H1 (cell line): ENCODE measurements around the gene SPARC. TPM values are rescaled to one million over a fixed set of nuclear protein-coding genes. Genes with fewer than 3 reads are reported as not detected.

Source experiments
- EGR1 ChIP-seq: IDR thresholded peaks from 2 replicates; pipeline ENCODE4 v1.6.1; 2011; ENCODE audit warnings: low read depth, low read length, borderline replicate concordance
- RAD21 ChIP-seq, 2 experiments: IDR thresholded peaks in 1 of 2; conservative IDR thresholded peaks in 1 of 2; 2 replicates each; pipeline ENCODE4 v1.6.1; 2011; ENCODE audit warnings: low read depth in 2 of 2, low read length in 2 of 2, improper control_type of control experiment in 1 of 2, inconsistent platforms in 1 of 2, mild to moderate bottlenecking in 1 of 2, moderate library complexity in 1 of 2
- YY1 ChIP-seq: IDR thresholded peaks from 2 replicates; pipeline ENCODE4 v1.6.1; 2011; ENCODE audit warnings: low read depth, mild to moderate bottlenecking, low read length
- polyA plus RNA-seq, 7 experiments: library from polyadenylated mRNA; depleted of rRNA in 3 of 7; stranded (reverse) in 5 of 7; unstranded in 2 of 7; fragments of >200 nt in 5 of 7; fragments of 200-250 nt in 2 of 7; gene quantifications; 1 replicate in 5 of 7; 2 replicates in 1 of 7; 4 replicates in 1 of 7; pipeline versions ENCODE4 v1.2.1 to v1.2.3, GENCODE V29; 2011 to 2013; ENCODE audit warnings: missing spikeins in 2 of 7, mixed read lengths in 2 of 7
- total RNA-seq: library from RNA; stranded (reverse); fragmentation: NEBNext Ultra II Directional; extraction: Animal tissue kit (Norgen Biotek cat#: 25700); gene quantifications from 2 replicates; pipeline ENCODE4 v1.2.1, GENCODE V29; 2021
- TF ChIP-seq, protein P1 (sequence below): IDR thresholded peaks from 2 replicates; pipeline ENCODE4 v1.6.1; 2011; ENCODE audit warnings: low read depth, mild to moderate bottlenecking, low read length; ENCODE audit not compliant: insufficient read depth

The SPARC gene
- total and polyA plus RNA-seq, 2 of the 8 experiments (the other 6 are each of a cell fraction or from before 2014, with no cell fraction given), result 375 to 438 TPM

DNA sequence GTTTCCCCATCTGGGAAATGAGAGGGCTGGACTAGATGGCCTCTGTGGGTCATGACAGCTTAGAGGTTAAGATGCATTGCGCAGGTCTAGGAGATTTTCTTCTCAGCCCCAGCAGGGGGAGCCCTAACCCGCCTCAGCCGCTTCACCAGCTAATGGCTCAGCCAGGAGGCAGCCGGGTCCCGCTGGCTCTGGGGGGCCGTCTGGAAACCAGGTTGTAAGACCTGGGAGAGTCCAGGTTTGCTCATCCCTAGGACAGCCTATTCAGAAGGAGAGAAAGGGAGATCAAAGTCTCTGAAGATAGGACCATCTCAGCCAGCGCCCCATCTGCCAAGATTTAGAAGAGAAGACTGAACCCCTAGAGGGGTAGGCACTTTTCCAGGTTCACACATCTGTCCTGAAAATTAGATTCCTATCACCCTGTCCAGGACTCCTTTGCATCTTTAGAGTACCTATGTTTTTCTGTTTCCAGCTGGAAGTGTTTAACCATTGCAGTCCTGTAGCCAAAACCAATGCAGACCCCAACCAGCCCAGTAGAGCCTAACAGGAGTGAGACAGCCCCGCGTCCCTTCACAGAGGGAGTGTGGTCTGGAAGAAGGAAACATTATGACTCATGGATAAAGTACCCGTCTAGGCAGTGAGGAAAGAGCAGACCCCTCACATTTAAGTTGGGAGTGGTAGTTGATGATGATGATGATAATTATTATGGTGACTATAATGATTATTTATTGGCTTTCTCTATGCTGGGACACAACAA is 27.5 kb downstream of the SPARC start (continued):
- TF ChIP-seq EGR1 (peak; percentile 21; the same call in 1 of the 2 replicates), RAD21 (IDR thresholded peaks at IDR 0.05 in 1 of 2, conservative IDR thresholded peaks at IDR 0.05 in 1 of 2; ENCODE audit: low read depth in 2 of 2, low read length in 2 of 2) (peak; percentile 92 to 99), YY1 (0 out of 2 replicates have a peak, but pooled peaks have one; percentile 66)
- TF ChIP-seq, protein P1, sequence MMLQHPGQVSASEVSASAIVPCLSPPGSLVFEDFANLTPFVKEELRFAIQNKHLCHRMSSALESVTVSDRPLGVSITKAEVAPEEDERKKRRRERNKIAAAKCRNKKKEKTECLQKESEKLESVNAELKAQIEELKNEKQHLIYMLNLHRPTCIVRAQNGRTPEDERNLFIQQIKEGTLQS, result 0 out of 2 replicates have a peak, but pooled peaks have one; percentile 11
